B cell (primary cell): ENCODE results near the gene MYL4.

Experiments
- CTCF ChIP-seq: fragments of 200-600 bp; IDR thresholded peaks from one replicate; pipeline ENCODE4 v1.8.0; 2022; ENCODE audit warnings: antibody characterized with exemption, mild to moderate bottlenecking
- EZH2 ChIP-seq: IDR thresholded peaks from 2 replicates; pipeline ENCODE4 v1.6.1; 2012; ENCODE audit warnings: borderline replicate concordance, low read depth, mild to moderate bottlenecking, moderate library complexity, low read length; ENCODE audit not compliant: insufficient read depth, poor library complexity, severe bottlenecking

- TF ChIP-seq EZH2 (no peak), CTCF (no peak)
These were observed 20.0 kb upstream of the MYL4 start, which contains the start of gene CDC27 for GRCh38 chr17:47188876-47189731.
